A673 (cell line): ENCODE data around the gene FMNL1.

Source experiments
- EZH2 ChIP-seq: fragments of 200-600 bp; sonication (generic); IDR thresholded peaks from 2 replicates; pipeline ENCODE4 v1.6.1; 2017; ENCODE audit warnings: borderline replicate concordance, low read depth, mild to moderate bottlenecking, mixed read lengths, antibody characterized with exemption, low read length; ENCODE audit not compliant: poor library complexity, severe bottlenecking
- TF ChIP-seq, protein P1 (sequence below): fragments of 300-800, 200-600 bp; sonication (generic); conservative IDR thresholded peaks from 2 replicates; pipeline ENCODE4 v1.5.1; 2017; ENCODE audit warnings: low read depth, mild to moderate bottlenecking, antibody characterized with exemption, low read length, moderate library complexity, mixed read lengths

DNA sequence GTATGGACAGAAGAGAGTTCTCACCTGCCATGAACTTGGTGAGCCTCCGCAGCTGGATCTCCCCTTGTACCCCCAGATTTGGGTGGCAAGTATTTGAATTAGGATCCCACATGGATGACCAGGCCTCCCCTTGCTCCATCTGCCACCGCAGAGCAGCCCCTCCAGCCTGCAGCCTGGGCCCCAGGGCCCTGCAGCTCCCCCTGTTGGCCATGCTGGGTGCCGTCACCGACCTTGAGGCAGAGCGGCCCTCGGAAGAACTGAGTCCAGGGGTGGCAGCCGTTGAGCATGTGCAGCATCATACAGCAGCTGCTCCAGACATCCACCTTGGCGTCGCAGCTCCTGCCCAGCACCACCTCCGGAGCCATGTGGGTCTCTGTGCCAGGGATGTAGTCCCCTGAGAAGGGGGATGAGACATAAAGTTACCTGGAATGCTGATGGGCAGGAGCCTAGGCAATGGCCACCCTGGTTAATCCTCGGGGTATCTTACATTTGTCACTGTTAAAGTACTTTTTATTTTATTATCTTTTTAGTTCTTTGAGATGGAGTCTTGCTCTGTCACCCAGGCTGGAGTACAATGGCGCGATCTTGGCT is 49.2 kb downstream of the FMNL1 start:
- TF ChIP-seq, protein P1, sequence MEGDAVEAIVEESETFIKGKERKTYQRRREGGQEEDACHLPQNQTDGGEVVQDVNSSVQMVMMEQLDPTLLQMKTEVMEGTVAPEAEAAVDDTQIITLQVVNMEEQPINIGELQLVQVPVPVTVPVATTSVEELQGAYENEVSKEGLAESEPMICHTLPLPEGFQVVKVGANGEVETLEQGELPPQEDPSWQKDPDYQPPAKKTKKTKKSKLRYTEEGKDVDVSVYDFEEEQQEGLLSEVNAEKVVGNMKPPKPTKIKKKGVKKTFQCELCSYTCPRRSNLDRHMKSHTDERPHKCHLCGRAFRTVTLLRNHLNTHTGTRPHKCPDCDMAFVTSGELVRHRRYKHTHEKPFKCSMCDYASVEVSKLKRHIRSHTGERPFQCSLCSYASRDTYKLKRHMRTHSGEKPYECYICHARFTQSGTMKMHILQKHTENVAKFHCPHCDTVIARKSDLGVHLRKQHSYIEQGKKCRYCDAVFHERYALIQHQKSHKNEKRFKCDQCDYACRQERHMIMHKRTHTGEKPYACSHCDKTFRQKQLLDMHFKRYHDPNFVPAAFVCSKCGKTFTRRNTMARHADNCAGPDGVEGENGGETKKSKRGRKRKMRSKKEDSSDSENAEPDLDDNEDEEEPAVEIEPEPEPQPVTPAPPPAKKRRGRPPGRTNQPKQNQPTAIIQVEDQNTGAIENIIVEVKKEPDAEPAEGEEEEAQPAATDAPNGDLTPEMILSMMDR = peak; percentile 57
- no peak for TF ChIP-seq EZH2
